Measurements from ENCODE around the gene APOC1. TPM values are rescaled to one million over a fixed set of nuclear protein-coding genes. Genes with fewer than 3 reads are reported as not detected.

The APOC1 gene
- total RNA-seq, 1 experiment from 2014 or later, result 86.5 TPM

DNA sequence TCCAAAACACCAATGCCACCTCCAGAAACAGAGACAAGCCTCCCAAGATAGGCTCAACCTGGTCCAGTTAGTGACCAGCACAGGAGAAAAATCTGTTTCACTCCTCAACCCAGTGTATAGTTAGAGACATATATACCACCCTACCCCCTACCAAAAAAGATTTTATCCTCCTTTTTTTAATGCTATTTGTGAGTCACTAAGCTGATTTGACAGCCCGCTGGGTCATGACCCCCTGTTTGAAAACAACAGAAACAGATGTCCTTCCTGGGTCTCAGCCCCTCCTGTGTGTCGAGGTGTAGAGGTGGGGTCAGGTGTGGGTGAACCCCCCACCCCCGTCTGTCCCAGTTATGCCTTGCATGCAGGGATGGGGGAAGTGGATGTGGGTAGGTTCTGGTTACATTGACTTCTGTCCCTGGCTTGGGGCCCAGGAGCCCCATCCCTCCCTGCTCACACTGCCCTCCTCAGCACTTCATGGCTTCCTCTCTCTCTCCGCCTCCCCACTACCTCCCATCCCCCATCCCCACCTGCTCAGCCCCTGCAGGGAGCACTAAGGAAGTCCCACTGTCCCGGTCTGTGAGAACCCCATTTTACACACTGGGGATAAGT is 37.4 kb upstream of the APOC1 start:
- TF ChIP-seq CBFB (CRISPR knock-in tag; IDR thresholded peaks at IDR 0.05; ENCODE audit: low read depth) (no peak), STAT6 (CRISPR knock-in tag; conservative IDR thresholded peaks at IDR 0.05; ENCODE audit: low read depth) (no peak), RELA (CRISPR knock-in tag; IDR thresholded peaks at IDR 0.05; ENCODE audit: borderline replicate concordance) (no peak), HMGA2 (CRISPR knock-in tag; IDR thresholded peaks at IDR 0.05) (no peak), ATF3 (CRISPR knock-in tag; conservative IDR thresholded peaks at IDR 0.05) (no peak), NFE2L1 (CRISPR knock-in tag; IDR thresholded peaks at IDR 0.05) (no peak), ATF1 (CRISPR knock-in tag; IDR thresholded peaks at IDR 0.05) (no peak), ZNF281 (CRISPR knock-in tag; IDR thresholded peaks at IDR 0.05) (no peak), ZNF219 (CRISPR knock-in tag; IDR thresholded peaks at IDR 0.05; ENCODE audit: borderline replicate concordance) (no peak), NR1H2 (CRISPR knock-in tag; IDR thresholded peaks at IDR 0.05) (no peak), JAZF1 (CRISPR knock-in tag; IDR thresholded peaks at IDR 0.05) (no peak), ZMAT4 (CRISPR knock-in tag; IDR thresholded peaks at IDR 0.05) (no peak), ZNF138 (CRISPR knock-in tag; conservative IDR thresholded peaks at IDR 0.05) (no peak), GTF2I (CRISPR knock-in tag; conservative IDR thresholded peaks at IDR 0.05) (no peak), ZNF232 (CRISPR knock-in tag; IDR thresholded peaks at IDR 0.05) (no peak)
- TF ChIP-seq, protein P1, sequence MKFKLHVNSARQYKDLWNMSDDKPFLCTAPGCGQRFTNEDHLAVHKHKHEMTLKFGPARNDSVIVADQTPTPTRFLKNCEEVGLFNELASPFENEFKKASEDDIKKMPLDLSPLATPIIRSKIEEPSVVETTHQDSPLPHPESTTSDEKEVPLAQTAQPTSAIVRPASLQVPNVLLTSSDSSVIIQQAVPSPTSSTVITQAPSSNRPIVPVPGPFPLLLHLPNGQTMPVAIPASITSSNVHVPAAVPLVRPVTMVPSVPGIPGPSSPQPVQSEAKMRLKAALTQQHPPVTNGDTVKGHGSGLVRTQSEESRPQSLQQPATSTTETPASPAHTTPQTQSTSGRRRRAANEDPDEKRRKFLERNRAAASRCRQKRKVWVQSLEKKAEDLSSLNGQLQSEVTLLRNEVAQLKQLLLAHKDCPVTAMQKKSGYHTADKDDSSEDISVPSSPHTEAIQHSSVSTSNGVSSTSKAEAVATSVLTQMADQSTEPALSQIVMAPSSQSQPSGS (CRISPR knock-in tag; IDR thresholded peaks at IDR 0.05; ENCODE audit: borderline replicate concordance, low read depth), result no peak
- TF ChIP-seq, protein P2, sequence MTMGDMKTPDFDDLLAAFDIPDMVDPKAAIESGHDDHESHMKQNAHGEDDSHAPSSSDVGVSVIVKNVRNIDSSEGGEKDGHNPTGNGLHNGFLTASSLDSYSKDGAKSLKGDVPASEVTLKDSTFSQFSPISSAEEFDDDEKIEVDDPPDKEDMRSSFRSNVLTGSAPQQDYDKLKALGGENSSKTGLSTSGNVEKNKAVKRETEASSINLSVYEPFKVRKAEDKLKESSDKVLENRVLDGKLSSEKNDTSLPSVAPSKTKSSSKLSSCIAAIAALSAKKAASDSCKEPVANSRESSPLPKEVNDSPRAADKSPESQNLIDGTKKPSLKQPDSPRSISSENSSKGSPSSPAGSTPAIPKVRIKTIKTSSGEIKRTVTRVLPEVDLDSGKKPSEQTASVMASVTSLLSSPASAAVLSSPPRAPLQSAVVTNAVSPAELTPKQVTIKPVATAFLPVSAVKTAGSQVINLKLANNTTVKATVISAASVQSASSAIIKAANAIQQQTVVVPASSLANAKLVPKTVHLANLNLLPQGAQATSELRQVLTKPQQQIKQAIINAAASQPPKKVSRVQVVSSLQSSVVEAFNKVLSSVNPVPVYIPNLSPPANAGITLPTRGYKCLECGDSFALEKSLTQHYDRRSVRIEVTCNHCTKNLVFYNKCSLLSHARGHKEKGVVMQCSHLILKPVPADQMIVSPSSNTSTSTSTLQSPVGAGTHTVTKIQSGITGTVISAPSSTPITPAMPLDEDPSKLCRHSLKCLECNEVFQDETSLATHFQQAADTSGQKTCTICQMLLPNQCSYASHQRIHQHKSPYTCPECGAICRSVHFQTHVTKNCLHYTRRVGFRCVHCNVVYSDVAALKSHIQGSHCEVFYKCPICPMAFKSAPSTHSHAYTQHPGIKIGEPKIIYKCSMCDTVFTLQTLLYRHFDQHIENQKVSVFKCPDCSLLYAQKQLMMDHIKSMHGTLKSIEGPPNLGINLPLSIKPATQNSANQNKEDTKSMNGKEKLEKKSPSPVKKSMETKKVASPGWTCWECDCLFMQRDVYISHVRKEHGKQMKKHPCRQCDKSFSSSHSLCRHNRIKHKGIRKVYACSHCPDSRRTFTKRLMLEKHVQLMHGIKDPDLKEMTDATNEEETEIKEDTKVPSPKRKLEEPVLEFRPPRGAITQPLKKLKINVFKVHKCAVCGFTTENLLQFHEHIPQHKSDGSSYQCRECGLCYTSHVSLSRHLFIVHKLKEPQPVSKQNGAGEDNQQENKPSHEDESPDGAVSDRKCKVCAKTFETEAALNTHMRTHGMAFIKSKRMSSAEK (CRISPR knock-in tag; IDR thresholded peaks at IDR 0.05; ENCODE audit: borderline replicate concordance), result no peak
- TF ChIP-seq, protein P3, sequence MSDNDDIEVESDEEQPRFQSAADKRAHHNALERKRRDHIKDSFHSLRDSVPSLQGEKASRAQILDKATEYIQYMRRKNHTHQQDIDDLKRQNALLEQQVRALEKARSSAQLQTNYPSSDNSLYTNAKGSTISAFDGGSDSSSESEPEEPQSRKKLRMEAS (CRISPR knock-in tag; IDR thresholded peaks at IDR 0.05), result no peak
- TF ChIP-seq, protein P4, sequence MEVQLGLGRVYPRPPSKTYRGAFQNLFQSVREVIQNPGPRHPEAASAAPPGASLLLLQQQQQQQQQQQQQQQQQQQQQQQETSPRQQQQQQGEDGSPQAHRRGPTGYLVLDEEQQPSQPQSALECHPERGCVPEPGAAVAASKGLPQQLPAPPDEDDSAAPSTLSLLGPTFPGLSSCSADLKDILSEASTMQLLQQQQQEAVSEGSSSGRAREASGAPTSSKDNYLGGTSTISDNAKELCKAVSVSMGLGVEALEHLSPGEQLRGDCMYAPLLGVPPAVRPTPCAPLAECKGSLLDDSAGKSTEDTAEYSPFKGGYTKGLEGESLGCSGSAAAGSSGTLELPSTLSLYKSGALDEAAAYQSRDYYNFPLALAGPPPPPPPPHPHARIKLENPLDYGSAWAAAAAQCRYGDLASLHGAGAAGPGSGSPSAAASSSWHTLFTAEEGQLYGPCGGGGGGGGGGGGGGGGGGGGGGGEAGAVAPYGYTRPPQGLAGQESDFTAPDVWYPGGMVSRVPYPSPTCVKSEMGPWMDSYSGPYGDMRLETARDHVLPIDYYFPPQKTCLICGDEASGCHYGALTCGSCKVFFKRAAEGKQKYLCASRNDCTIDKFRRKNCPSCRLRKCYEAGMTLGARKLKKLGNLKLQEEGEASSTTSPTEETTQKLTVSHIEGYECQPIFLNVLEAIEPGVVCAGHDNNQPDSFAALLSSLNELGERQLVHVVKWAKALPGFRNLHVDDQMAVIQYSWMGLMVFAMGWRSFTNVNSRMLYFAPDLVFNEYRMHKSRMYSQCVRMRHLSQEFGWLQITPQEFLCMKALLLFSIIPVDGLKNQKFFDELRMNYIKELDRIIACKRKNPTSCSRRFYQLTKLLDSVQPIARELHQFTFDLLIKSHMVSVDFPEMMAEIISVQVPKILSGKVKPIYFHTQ (CRISPR knock-in tag; IDR thresholded peaks at IDR 0.05), result no peak
- TF ChIP-seq, protein P5, sequence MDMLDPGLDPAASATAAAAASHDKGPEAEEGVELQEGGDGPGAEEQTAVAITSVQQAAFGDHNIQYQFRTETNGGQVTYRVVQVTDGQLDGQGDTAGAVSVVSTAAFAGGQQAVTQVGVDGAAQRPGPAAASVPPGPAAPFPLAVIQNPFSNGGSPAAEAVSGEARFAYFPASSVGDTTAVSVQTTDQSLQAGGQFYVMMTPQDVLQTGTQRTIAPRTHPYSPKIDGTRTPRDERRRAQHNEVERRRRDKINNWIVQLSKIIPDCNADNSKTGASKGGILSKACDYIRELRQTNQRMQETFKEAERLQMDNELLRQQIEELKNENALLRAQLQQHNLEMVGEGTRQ (CRISPR knock-in tag; IDR thresholded peaks at IDR 0.05), result no peak
- H3K4me1 Mint-ChIP-seq, result peaks cover 28% of the 10 kb centered on the region
- POLR2A ChIA-PET, result interaction anchor here (0.6 kb wide), 1 partner anchor 28 kb away, joined by 4 read pairs; no protein-coding TSS in a partner anchor
- no peak overlapping the region for H3K27ac Mint-ChIP-seq
- peaks cover 48% of the 10 kb centered on the region for H3K36me3 Mint-ChIP-seq
- no peaks in the 10 kb centered on the region for H3K27me3 Mint-ChIP-seq (ENCODE audit: low read depth)
- H3K9me3 Mint-ChIP-seq, result no peaks in the 10 kb centered on the region
- DNase-seq (ENCODE audit: low spot score) (no peak), ATAC-seq (no peak)
- CTCF ChIA-PET, result interaction anchor here (1.6 to 2.4 kb wide), 2 partner anchors 27 to 93 kb away, joined by 5 to 6 read pairs; no protein-coding TSS in a partner anchor
- H3K4me3 Mint-ChIP-seq, result no peak overlapping the region
